Keratinocyte (primary cell): Measurements from ENCODE around the gene BHLHE40. TPM values are rescaled to one million over a fixed set of nuclear protein-coding genes. Genes with fewer than 3 reads are reported as not detected.

Source experiments
- DNase-seq: peaks from one replicate; pipeline ENCODE4 v3.0.0-alpha.2; 2011; ENCODE audit warnings: low read depth, missing footprints, low spot score
- FAIRE-seq: peaks from 2 replicates; lab custom pipeline; 2011; peaks lifted over from hg19 to GRCh38; lab: Jason Lieb, UNC
- H2AFZ ChIP-seq: 2 replicates; pipeline ENCODE4 v1.6.0; 2012; ENCODE audit warnings: low read length, control low read depth, inconsistent platforms; ENCODE audit not compliant: control insufficient read depth
- H3K27ac ChIP-seq: 2 replicates; pipeline ENCODE4 v1.5.1; 2011; ENCODE audit warnings: low read length; ENCODE audit not compliant: control insufficient read depth, insufficient read depth
- H3K27me3 ChIP-seq: 3 replicates; pipeline ENCODE4 v1.6.0; 2011; ENCODE audit warnings: low read length; ENCODE audit not compliant: control insufficient read depth, insufficient read depth; ENCODE audit errors: extremely low read depth
- H3K36me3 ChIP-seq, 2 experiments: 2 replicates in 1 of 2; 3 replicates in 1 of 2; pipeline ENCODE4 v1.5.1; 2011; ENCODE audit warnings: low read length in 2 of 2, mild to moderate bottlenecking in 1 of 2; ENCODE audit not compliant: control insufficient read depth in 2 of 2, insufficient read depth in 2 of 2; ENCODE audit errors: extremely low read depth in 1 of 2
- H3K4me1 ChIP-seq: 3 replicates; pipeline ENCODE4 v1.5.1; 2011; ENCODE audit warnings: low read length; ENCODE audit not compliant: control insufficient read depth, insufficient read depth; ENCODE audit errors: extremely low read depth
- H3K4me2 ChIP-seq: 3 replicates; pipeline ENCODE4 v1.6.0; 2011; ENCODE audit warnings: low read depth, low read length; ENCODE audit not compliant: control insufficient read depth, insufficient read depth; ENCODE audit errors: extremely low read depth
- H3K4me3 ChIP-seq, 3 experiments: fragments of 200-600 bp in 1 of 3; sonication (generic) in 1 of 3; 2 replicates in 2 of 3; 3 replicates in 1 of 3; pipeline ENCODE4 v1.5.1; 2011 to 2016; ENCODE audit warnings: low read length in 3 of 3, mild to moderate bottlenecking in 3 of 3, control low read depth in 2 of 3, inconsistent platforms in 1 of 3, low read depth in 1 of 3, mixed read lengths in 1 of 3, mixed run types in 1 of 3, moderate library complexity in 1 of 3; ENCODE audit not compliant: control insufficient read depth in 2 of 3, insufficient read depth in 2 of 3; ENCODE audit errors: extremely low read depth in 1 of 3
- H3K79me2 ChIP-seq: 2 replicates; pipeline ENCODE4 v1.6.0; 2012; ENCODE audit warnings: low read length; ENCODE audit not compliant: control insufficient read depth, insufficient read depth
- H3K9ac ChIP-seq: 3 replicates; pipeline ENCODE4 v1.6.0; 2011; ENCODE audit warnings: low read length; ENCODE audit not compliant: control insufficient read depth, insufficient read depth; ENCODE audit errors: extremely low read depth
- H3K9me1 ChIP-seq: 3 replicates; pipeline ENCODE4 v1.6.0; 2011; ENCODE audit warnings: low read length; ENCODE audit not compliant: control insufficient read depth, insufficient read depth; ENCODE audit errors: extremely low read depth
- H3K9me3 ChIP-seq: 2 replicates; pipeline ENCODE4 v1.5.1; 2012; ENCODE audit warnings: low read depth, low read length; ENCODE audit not compliant: control insufficient read depth
- H4K20me1 ChIP-seq: 3 replicates; pipeline ENCODE4 v1.6.0; 2011; ENCODE audit warnings: low read length; ENCODE audit not compliant: control insufficient read depth, insufficient read depth; ENCODE audit errors: extremely low read depth
- CTCF ChIP-seq, 3 experiments: IDR thresholded peaks in 1 of 3; conservative IDR thresholded peaks in 1 of 3; optimal IDR thresholded peaks in 1 of 3; 2 replicates in 2 of 3; 3 replicates in 1 of 3; pipeline versions ENCODE3 to v1.5.1; 2011; ENCODE audit warnings: low read length in 3 of 3, mild to moderate bottlenecking in 3 of 3, moderate library complexity in 2 of 3, control low read depth in 1 of 3, inconsistent platforms in 1 of 3; ENCODE audit not compliant: insufficient read depth in 2 of 3; ENCODE audit errors: extremely low read depth in 1 of 3
- EZH2 ChIP-seq: IDR thresholded peaks from one replicate; pipeline ENCODE4 v1.6.1; 2012; ENCODE audit warnings: inconsistent platforms, mild to moderate bottlenecking, low read length, moderate library complexity
- dilution Hi-C: fragments of 300-500 bp; cut with MboI; formaldehyde crosslinking; loops from one replicate; pipeline ENCODE4 v1.7.0; 2020; ENCODE audit warnings: low sequenced_read_pairs; ENCODE audit not compliant: extremely low pct_ligation_motif_present
- polyA plus RNA-seq, 5 experiments: library from polyadenylated mRNA; depleted of rRNA in 3 of 5; stranded (reverse) in 3 of 5; stranded (forward) in 1 of 5; unstranded in 1 of 5; fragments of >200 nt; gene quantifications; 1 replicate in 1 of 5; 2 replicates in 3 of 5; 3 replicates in 1 of 5; pipeline versions ENCODE4 v1.2.1 to v1.2.3, GENCODE V29; 2011 to 2012; ENCODE audit warnings: missing spikeins in 2 of 5, low read depth in 1 of 5, low replicate concordance in 1 of 5

BHLHE40 gene
- polyA plus RNA-seq, 1 donor (not counting 4 experiments of a cell fraction or from before 2014, with no cell fraction given), result 95.7 TPM

DNA sequence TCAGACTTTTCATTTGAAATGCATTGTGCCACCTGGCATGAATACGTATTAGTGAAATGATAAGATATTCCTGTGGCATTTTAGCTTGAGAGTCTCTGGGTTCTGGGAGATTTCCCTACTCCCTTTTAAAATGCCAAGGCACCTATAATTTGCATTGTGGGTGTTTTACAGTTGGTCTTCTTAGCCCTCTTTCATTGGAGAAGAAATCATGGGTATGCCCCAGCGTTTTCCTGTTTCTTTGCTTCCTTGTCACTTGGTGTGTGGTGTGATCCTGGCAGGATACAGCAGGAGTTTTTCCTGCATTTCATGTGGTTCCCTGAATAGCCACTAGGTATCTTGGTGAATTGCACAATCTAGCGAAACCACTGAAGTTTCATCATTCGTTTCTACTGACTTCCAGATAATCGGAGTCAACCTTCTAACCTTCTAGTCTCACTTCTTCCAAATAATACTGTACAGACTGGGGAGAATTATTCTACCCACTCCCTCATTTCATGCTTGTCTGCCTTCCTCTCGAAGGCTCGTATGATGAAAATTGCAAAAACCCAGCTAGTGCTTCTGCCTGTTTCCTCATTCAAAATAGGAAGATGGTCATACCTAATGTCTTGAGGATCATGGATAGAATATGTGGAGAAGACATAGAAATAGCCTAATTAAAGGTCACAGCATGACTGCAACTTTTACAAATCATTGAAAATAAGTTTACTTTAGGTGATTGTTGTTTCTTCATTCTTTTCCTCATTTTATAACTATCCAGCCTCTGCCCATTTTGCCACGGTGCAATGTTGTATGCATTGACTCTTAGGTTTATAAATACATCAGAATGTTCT lies 2.6 kb downstream of the BHLHE40 start:
- peak in 2 of 3 experiments; percentile 32 to 50 for TF ChIP-seq CTCF (optimal IDR thresholded peaks at IDR 0.05 in 1 of 3, IDR thresholded peaks at IDR 0.05 in 1 of 3, conservative IDR thresholded peaks at IDR 0.05 in 1 of 3; ENCODE audit: extremely low read depth in 1 of 3, insufficient read depth in 2 of 3, low read length in 3 of 3)
- TF ChIP-seq EZH2, result no peak
- peak overlapping the region; percentile 80 for H3K4me2 ChIP-seq
- H3K4me3 ChIP-seq, result peak overlapping the region; percentile 74 to 97 (median 85)
- no peaks in the 10 kb centered on the region for H3K9me1 ChIP-seq
- H4K20me1 ChIP-seq, result no peaks in the 10 kb centered on the region
- no peaks in the 10 kb centered on the region for H3K9me3 ChIP-seq
- DNase-seq (no peak), FAIRE-seq (peak; percentile 23)
- no peaks in the 10 kb centered on the region for H3K27me3 ChIP-seq
- peaks cover 57% of the 10 kb centered on the region for H3K4me1 ChIP-seq
- H2AFZ ChIP-seq, result no peak overlapping the region
- peaks cover 10 to 18% of the 10 kb centered on the region in 2 experiments for H3K36me3 ChIP-seq
- peaks cover 48% of the 10 kb centered on the region for H3K79me2 ChIP-seq
- dilution Hi-C loops, result loop anchor here (10.0 kb wide), 1 partner anchor 267 kb away; no protein-coding TSS in a partner anchor
- peak overlapping the region; percentile 100 for H3K9ac ChIP-seq
- peak overlapping the region; percentile 88 for H3K27ac ChIP-seq

GRCh38 chr3:4982773-4983738 lies 3.8 kb downstream of the BHLHE40 start:
- Histone ChIP-seq H3K4me2 (peak overlapping the region; percentile 80), H3K27ac (peak overlapping the region; percentile 88), H3K9me3 (no peaks in the 10 kb centered on the region), H3K4me3 (peak overlapping the region; percentile 74 to 97 (median 85)), H3K9ac (peak overlapping the region; percentile 100), H4K20me1 (no peaks in the 10 kb centered on the region), H3K4me1 (peaks cover 52% of the 10 kb centered on the region), H3K9me1 (no peaks in the 10 kb centered on the region), H3K36me3 (peaks cover 10 to 18% of the 10 kb centered on the region in 2 experiments), H2AFZ (no peak overlapping the region), H3K27me3 (no peaks in the 10 kb centered on the region), H3K79me2 (peaks cover 48% of the 10 kb centered on the region)
- dilution Hi-C loops, result loop anchor here (10.0 kb wide), 1 partner anchor 268 kb away; no protein-coding TSS in a partner anchor
- TF ChIP-seq EZH2, result no peak
- TF ChIP-seq CTCF (optimal IDR thresholded peaks at IDR 0.05 in 1 of 3, IDR thresholded peaks at IDR 0.05 in 1 of 3, conservative IDR thresholded peaks at IDR 0.05 in 1 of 3; ENCODE audit: extremely low read depth in 1 of 3, insufficient read depth in 2 of 3, low read length in 3 of 3), result no peak
- FAIRE-seq (no peak), DNase-seq (no peak)
